ENCODE results near the gene NOMO2.
"Not testable (repeated sequence)": the region's sequence is repeated elsewhere in the genome, so short reads cannot be mapped to it uniquely, and the experiment has no call there.

- not testable (repeated sequence) for TF ChIP-seq CTCF, POLR2A (IDR thresholded peaks at IDR 0.05)
These were observed 11.1 kb upstream of the NOMO2 start for GRCh38 chr16:18572973-18573372.

Measured in esophagus squamous epithelium (tissue), 4 donors.